Panc1 (cell line): ENCODE results near the gene ZNF211. TPM values are rescaled to one million over a fixed set of nuclear protein-coding genes. Genes with fewer than 3 reads are reported as not detected.

ENCODE experiments used
- ATAC-seq: fragments of 200-7000 bp; cut with Tn5 transposase; 2 replicates; pipeline ENCODE4 v1.9.1; 2020; ENCODE audit warnings: mild to moderate bottlenecking, moderate library complexity
- BruUV-seq: library from RNA; stranded (reverse); fragments of 400-500 nt; replicated peaks from 2 replicates; lab custom pipeline; 2021; lab: Mats Ljungman, UMichigan
- CTCF ChIA-PET: fragments of 300-600 bp; sonication (Branson Sonifier 250); formaldehyde crosslinking; loops from one replicate; lab custom pipeline; 2022; ENCODE audit warnings: antibody characterized with exemption; lab: Charles Lee
- POLR2A ChIA-PET: fragments of 300-600 bp; sonication (Branson Sonifier 250); formaldehyde crosslinking; loops from one replicate; lab custom pipeline; 2022; ENCODE audit warnings: antibody characterized with exemption; lab: Charles Lee
- DNase-seq: peaks from one replicate; pipeline ENCODE4 v3.0.0-alpha.2; 2010; ENCODE audit warnings: low read depth, low spot score
- H3K27ac ChIP-seq: 2 replicates; pipeline ENCODE4 v1.5.1; 2011; ENCODE audit warnings: mild to moderate bottlenecking, low read length, inconsistent platforms
- H3K27me3 ChIP-seq: fragments of 200-500 bp; sonication (Bioruptor generic); 2 replicates; pipeline ENCODE4 v1.6.0; 2014; ENCODE audit warnings: low read length, inconsistent platforms; ENCODE audit not compliant: control insufficient read depth, insufficient read depth
- H3K36me3 ChIP-seq: fragments of 200-500 bp; sonication (Bioruptor generic); 2 replicates; pipeline ENCODE4 v1.5.1; 2014; ENCODE audit warnings: inconsistent platforms, mild to moderate bottlenecking, low read length, moderate library complexity; ENCODE audit not compliant: control insufficient read depth, insufficient read depth
- H3K4me1 ChIP-seq: 2 replicates; pipeline ENCODE4 v1.5.1; 2011; ENCODE audit warnings: inconsistent platforms, mild to moderate bottlenecking, low read length, moderate library complexity; ENCODE audit not compliant: control insufficient read depth, insufficient read depth
- H3K4me3 ChIP-seq, 2 experiments: 2 replicates each; pipeline ENCODE4 v1.5.1; 2011 to 2012; ENCODE audit warnings: low read depth in 2 of 2, low read length in 2 of 2, mild to moderate bottlenecking in 2 of 2, inconsistent platforms in 1 of 2, moderate library complexity in 1 of 2
- H3K9me3 ChIP-seq: fragments of 200-500 bp; sonication (Bioruptor generic); 2 replicates; pipeline ENCODE4 v1.5.1; 2014; ENCODE audit warnings: low read depth, mild to moderate bottlenecking, inconsistent platforms, low read length, moderate library complexity; ENCODE audit not compliant: control insufficient read depth, insufficient read depth
- POLR2AphosphoS5 ChIP-seq: IDR thresholded peaks from 2 replicates; pipeline ENCODE4 v1.6.1; 2012; ENCODE audit warnings: mild to moderate bottlenecking, low read depth, low read length, moderate library complexity
- SIN3A ChIP-seq: IDR thresholded peaks from 2 replicates; pipeline ENCODE4 v1.6.1; 2012; ENCODE audit warnings: low read depth, mild to moderate bottlenecking, low read length, moderate library complexity, borderline replicate concordance; ENCODE audit not compliant: insufficient read depth
- TCF7L2 ChIP-seq: IDR thresholded peaks from 2 replicates; pipeline ENCODE4 v1.6.1; 2011; ENCODE audit warnings: mild to moderate bottlenecking, low read depth, low read length, inconsistent platforms
- in situ Hi-C: cut with HindIII; loops from 2 replicates; pipeline ENCODE4 v1.10.0; 2016; ENCODE audit warnings: low sequenced_read_pairs, low pct_unique_long_range_greater_than_20kb
- intact Hi-C: fragments of 100-400 bp; cut with micrococcal nuclease; formaldehyde crosslinking; loops from one replicate; pipeline ENCODE4 v1.10.0; 2022; ENCODE audit not compliant: unreplicated experiment
- total RNA-seq: library from RNA; stranded (reverse); gene quantifications from one replicate; pipeline ENCODE4 v1.2.1, GENCODE V29; 2021; ENCODE audit not compliant: unreplicated experiment
- TF ChIP-seq, protein P1 (sequence below): fragments of 450-650 bp; IDR thresholded peaks from 2 replicates; pipeline ENCODE4 v1.5.1; 2017; ENCODE audit warnings: mild to moderate bottlenecking
- TF ChIP-seq, protein P2 (sequence below), 2 experiments: IDR thresholded peaks; 2 replicates each; pipeline ENCODE4 v1.6.1; 2011 to 2012; ENCODE audit warnings: low read depth in 2 of 2, control low read depth in 1 of 2, low read length in 1 of 2, mild to moderate bottlenecking in 1 of 2, moderate library complexity in 1 of 2; ENCODE audit not compliant: insufficient read depth in 1 of 2

ZNF211 gene
- total RNA-seq, 1 experiment from 2014 or later: 13.9 TPM

GRCh38 chr19:57668635-57669034 is 35.7 kb downstream of the ZNF211 start, which contains the start of gene ZSCAN4:
Gene ZSCAN4 (plus strand): TSS chr19:57668935. CDS start chr19:57676146, 7,211 bp downstream.
- ATAC-seq: no peak
- Histone ChIP-seq H3K27ac (no peak within 1 kb of the TSS), H3K4me1 (peaks cover 3% of the 10 kb centered on the region), H3K36me3 (no peaks in the 10 kb centered on the region), H3K4me3 (no peak within 1 kb of the TSS), H3K9me3 (no peaks in the 10 kb centered on the region), H3K27me3 (no peaks in the 10 kb centered on the region; the same call in 1 of the 2 replicates)
- BruUV-seq: no TSS peak
- in situ Hi-C loops: no loop called here
- no peak for DNase-seq
- intact Hi-C loops: no loop called here
- TF ChIP-seq SIN3A (no peak), TCF7L2 (no peak), POLR2AphosphoS5 (no peak)
- TF ChIP-seq, protein P1, sequence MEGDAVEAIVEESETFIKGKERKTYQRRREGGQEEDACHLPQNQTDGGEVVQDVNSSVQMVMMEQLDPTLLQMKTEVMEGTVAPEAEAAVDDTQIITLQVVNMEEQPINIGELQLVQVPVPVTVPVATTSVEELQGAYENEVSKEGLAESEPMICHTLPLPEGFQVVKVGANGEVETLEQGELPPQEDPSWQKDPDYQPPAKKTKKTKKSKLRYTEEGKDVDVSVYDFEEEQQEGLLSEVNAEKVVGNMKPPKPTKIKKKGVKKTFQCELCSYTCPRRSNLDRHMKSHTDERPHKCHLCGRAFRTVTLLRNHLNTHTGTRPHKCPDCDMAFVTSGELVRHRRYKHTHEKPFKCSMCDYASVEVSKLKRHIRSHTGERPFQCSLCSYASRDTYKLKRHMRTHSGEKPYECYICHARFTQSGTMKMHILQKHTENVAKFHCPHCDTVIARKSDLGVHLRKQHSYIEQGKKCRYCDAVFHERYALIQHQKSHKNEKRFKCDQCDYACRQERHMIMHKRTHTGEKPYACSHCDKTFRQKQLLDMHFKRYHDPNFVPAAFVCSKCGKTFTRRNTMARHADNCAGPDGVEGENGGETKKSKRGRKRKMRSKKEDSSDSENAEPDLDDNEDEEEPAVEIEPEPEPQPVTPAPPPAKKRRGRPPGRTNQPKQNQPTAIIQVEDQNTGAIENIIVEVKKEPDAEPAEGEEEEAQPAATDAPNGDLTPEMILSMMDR: no peak
- TF ChIP-seq, protein P2, sequence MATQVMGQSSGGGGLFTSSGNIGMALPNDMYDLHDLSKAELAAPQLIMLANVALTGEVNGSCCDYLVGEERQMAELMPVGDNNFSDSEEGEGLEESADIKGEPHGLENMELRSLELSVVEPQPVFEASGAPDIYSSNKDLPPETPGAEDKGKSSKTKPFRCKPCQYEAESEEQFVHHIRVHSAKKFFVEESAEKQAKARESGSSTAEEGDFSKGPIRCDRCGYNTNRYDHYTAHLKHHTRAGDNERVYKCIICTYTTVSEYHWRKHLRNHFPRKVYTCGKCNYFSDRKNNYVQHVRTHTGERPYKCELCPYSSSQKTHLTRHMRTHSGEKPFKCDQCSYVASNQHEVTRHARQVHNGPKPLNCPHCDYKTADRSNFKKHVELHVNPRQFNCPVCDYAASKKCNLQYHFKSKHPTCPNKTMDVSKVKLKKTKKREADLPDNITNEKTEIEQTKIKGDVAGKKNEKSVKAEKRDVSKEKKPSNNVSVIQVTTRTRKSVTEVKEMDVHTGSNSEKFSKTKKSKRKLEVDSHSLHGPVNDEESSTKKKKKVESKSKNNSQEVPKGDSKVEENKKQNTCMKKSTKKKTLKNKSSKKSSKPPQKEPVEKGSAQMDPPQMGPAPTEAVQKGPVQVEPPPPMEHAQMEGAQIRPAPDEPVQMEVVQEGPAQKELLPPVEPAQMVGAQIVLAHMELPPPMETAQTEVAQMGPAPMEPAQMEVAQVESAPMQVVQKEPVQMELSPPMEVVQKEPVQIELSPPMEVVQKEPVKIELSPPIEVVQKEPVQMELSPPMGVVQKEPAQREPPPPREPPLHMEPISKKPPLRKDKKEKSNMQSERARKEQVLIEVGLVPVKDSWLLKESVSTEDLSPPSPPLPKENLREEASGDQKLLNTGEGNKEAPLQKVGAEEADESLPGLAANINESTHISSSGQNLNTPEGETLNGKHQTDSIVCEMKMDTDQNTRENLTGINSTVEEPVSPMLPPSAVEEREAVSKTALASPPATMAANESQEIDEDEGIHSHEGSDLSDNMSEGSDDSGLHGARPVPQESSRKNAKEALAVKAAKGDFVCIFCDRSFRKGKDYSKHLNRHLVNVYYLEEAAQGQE (IDR thresholded peaks at IDR 0.05; ENCODE audit: insufficient read depth in 1 of 2, low read depth in 2 of 2, low read length in 1 of 2): no peak
- ChIA-PET POLR2A (no interaction called here), CTCF (no interaction called here)

GRCh38 chr19:57671124-57671895 is 38.3 kb downstream of the ZNF211 start:
- Histone ChIP-seq H3K4me1 (no peaks in the 10 kb centered on the region), H3K27me3 (no peaks in the 10 kb centered on the region; the same call in 1 of the 2 replicates), H3K27ac (no peak overlapping the region), H3K36me3 (no peaks in the 10 kb centered on the region), H3K4me3 (no peak overlapping the region), H3K9me3 (no peaks in the 10 kb centered on the region)
- in situ Hi-C loops: loop anchor here (10.0 kb wide), 1 partner anchor 57 kb away; the partner anchor contains the start of gene ZNF134
- no peak for DNase-seq
- CTCF ChIA-PET: interaction anchor here (0.7 kb wide), 2 partner anchors 14 to 132 kb away, joined by 6 to 7 read pairs; no protein-coding TSS in a partner anchor
- no peak for ATAC-seq
- POLR2A ChIA-PET: no interaction called here
- TF ChIP-seq SIN3A (no peak), TCF7L2 (no peak)
- TF ChIP-seq, protein P2 (IDR thresholded peaks at IDR 0.05; ENCODE audit: insufficient read depth in 1 of 2, low read depth in 2 of 2, low read length in 1 of 2): no peak
- TF ChIP-seq, protein P1: no peak
- intact Hi-C loops: no loop called here
- no TSS peak for BruUV-seq
